GM19324 (cell line): ENCODE data around the gene CCDC89.

Source experiments
- ATAC-seq: cut with Tn5 transposase; IDR thresholded peaks from one replicate; pipeline ENCODE4 v1.9.1; 2021; ENCODE audit warnings: mild to moderate bottlenecking, moderate library complexity; ENCODE audit not compliant: unreplicated experiment, low FRiP score

CCDC89 gene

GRCh38 chr11:85685820-85686459 lies at the start of gene CCDC89:
TSS of gene CCDC89 (minus strand) at chr11:85686195. CDS start at chr11:85686130, 65 bp downstream.
- ATAC-seq: no peak

- peak; percentile 94 for ATAC-seq
Observed at GRCh38 chr11:85732965-85733364, 47.0 kb upstream of the CCDC89 start.

- no peak for ATAC-seq
Observed at GRCh38 chr11:85726381-85726780, 40.4 kb upstream of the CCDC89 start.

- no peak for ATAC-seq
Observed at GRCh38 chr11:85725510-85726258, 39.7 kb upstream of the CCDC89 start.

GRCh38 chr11:85724748-85725465 lies 38.9 kb upstream of the CCDC89 start:
- ATAC-seq: no peak

- no peak for ATAC-seq
Observed at GRCh38 chr11:85723088-85723487, 37.1 kb upstream of the CCDC89 start.

GRCh38 chr11:85721191-85721590 lies 35.2 kb upstream of the CCDC89 start:
- ATAC-seq: no peak

- no peak for ATAC-seq
Observed at GRCh38 chr11:85718991-85719807, 33.2 kb upstream of the CCDC89 start.

- ATAC-seq: no peak
Observed at GRCh38 chr11:85718126-85718943, 32.3 kb upstream of the CCDC89 start.

- no peak for ATAC-seq
Observed at GRCh38 chr11:85717429-85717828, 31.4 kb upstream of the CCDC89 start.

- no peak for ATAC-seq
Observed at GRCh38 chr11:85712953-85713352, 27.0 kb upstream of the CCDC89 start.

GRCh38 chr11:85710917-85711316 lies 24.9 kb upstream of the CCDC89 start:
- no peak for ATAC-seq

GRCh38 chr11:85709941-85710702 lies 24.1 kb upstream of the CCDC89 start:
- ATAC-seq: no peak

- ATAC-seq: no peak
Observed at GRCh38 chr11:85705800-85706199, 19.8 kb upstream of the CCDC89 start.

- ATAC-seq: no peak
Observed at GRCh38 chr11:85704967-85705366, 19.0 kb upstream of the CCDC89 start.

GRCh38 chr11:85699957-85700741 lies 14.2 kb upstream of the CCDC89 start:
- peak; percentile 81 for ATAC-seq

GRCh38 chr11:85698195-85698594 lies 12.2 kb upstream of the CCDC89 start:
- ATAC-seq: no peak

GRCh38 chr11:85697747-85698146 lies 11.8 kb upstream of the CCDC89 start:
- no peak for ATAC-seq
